Measurements from ENCODE around the gene PSME3. TPM values are rescaled to one million over a fixed set of nuclear protein-coding genes. Genes with fewer than 3 reads are reported as not detected.
A peak's percentile ranks its signal among the peaks of the same experiment; 100 is the strongest.

Gene PSME3
- total and polyA plus RNA-seq, 10 donors: 19.1 to 96.4 (median 73.7) TPM

- Histone ChIP-seq H3K4me3 (no peak overlapping the region), H3K27me3 (replicated peaks in 1 of 7) (no peaks in the 10 kb centered on the region), H3K36me3 (peaks cover 3 to 62% (median 55%) of the 10 kb centered on the region in 6 donors), H3K27ac (peak overlapping the region in 1 of 8 donors; percentile 24), H3K9me3 (no peaks in the 10 kb centered on the region), H3K4me1 (peaks cover 0 to 70% (median 21%) of the 10 kb centered on the region in 6 donors)
- no peak for TF ChIP-seq POLR2A (IDR thresholded peaks at IDR 0.05)
- peak in 2 of 3 donors; percentile 28 to 66 for TF ChIP-seq POLR2AphosphoS5 (IDR thresholded peaks at IDR 0.05)
- intact Hi-C loops (cut with DNase I; ENCODE audit: low total_unique reads): no loop called here
- peak; percentile 66 for DNase-seq
- WGBS, 5 donors: 84 to 95% (median 92%) methylated on average over 11 to 24 of the region's 24 CpGs
Measured at GRCh38 chr17:42844761-42845555, 11.8 kb downstream of the PSME3 start.

- Histone ChIP-seq H3K27me3 (replicated peaks in 1 of 7) (no peaks in the 10 kb centered on the region), H3K4me1 (peaks cover 0 to 76% (median 22%) of the 10 kb centered on the region in 6 donors), H3K27ac (peak overlapping the region in 1 of 8 donors; percentile 38), H3K36me3 (peaks cover 3 to 57% (median 50%) of the 10 kb centered on the region in 6 donors), H3K4me3 (no peak overlapping the region), H3K9me3 (no peaks in the 10 kb centered on the region)
- intact Hi-C loops (cut with DNase I; ENCODE audit: low total_unique reads): no loop called here
- WGBS, 5 donors: 92 to 95% (median 94%) methylated on average over 11 to 12 of the region's 12 CpGs
- TF ChIP-seq POLR2A (IDR thresholded peaks at IDR 0.05) (no peak), POLR2AphosphoS5 (IDR thresholded peaks at IDR 0.05) (no peak), CTCF (IDR thresholded peaks at IDR 0.05 in 8 of 11, conservative IDR thresholded peaks at IDR 0.05 in 3 of 11) (no peak)
- DNase-seq: peak; percentile 39
Measured at GRCh38 chr17:42845556-42845917, 12.3 kb downstream of the PSME3 start.

DNA sequence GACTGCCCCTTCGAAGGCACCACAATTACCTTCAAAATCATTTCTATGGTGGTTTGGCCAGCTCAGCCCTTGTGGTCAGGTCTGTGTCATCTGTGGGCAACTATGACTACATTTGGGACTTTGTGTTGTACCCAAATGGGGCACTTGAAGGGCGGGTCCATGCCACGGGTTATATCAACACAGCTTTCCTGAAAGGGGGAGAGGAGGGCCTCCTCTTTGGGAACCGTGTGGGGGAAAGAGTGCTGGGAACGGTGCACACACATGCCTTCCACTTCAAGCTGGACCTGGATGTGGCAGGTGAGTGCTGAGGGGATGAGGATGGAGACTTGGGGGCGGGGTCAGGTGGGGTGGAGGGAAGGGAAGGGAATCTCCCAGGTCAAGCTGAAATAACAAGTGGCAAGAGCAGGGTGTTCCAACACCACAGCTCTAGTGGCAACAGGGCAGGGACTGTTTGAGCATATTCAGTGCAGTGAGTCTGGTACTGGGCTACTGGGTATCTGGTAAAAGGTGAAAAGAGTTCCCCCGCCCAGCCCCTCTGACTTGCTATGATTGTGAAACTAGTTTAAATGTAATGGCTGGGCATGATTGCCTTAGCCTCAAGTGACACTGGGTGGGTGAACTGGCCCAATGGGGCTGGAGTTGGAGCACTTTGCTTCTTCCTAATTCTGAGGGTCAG lies 12.9 kb downstream of the PSME3 start:
- no peak for TF ChIP-seq POLR2AphosphoS5 (IDR thresholded peaks at IDR 0.05)
- no peak for TF ChIP-seq POLR2A (IDR thresholded peaks at IDR 0.05)
- TF ChIP-seq CTCF (IDR thresholded peaks at IDR 0.05 in 8 of 11, conservative IDR thresholded peaks at IDR 0.05 in 3 of 11): no peak
- peak; percentile 59 for DNase-seq
- intact Hi-C loops (cut with DNase I; ENCODE audit: low total_unique reads): no loop called here
- Histone ChIP-seq H3K36me3 (peaks cover 3 to 51% (median 45%) of the 10 kb centered on the region in 6 donors), H3K27me3 (replicated peaks in 1 of 7) (no peaks in the 10 kb centered on the region), H3K9me3 (no peaks in the 10 kb centered on the region), H3K4me1 (peaks cover 0 to 80% (median 23%) of the 10 kb centered on the region in 6 donors), H3K4me3 (no peak overlapping the region), H3K27ac (peak overlapping the region in 3 of 8 donors; percentile 21 to 42 (median 38))
- 61 to 87% (median 70%) methylated on average over 7 of the region's 7 CpGs for WGBS, 5 donors

DNA sequence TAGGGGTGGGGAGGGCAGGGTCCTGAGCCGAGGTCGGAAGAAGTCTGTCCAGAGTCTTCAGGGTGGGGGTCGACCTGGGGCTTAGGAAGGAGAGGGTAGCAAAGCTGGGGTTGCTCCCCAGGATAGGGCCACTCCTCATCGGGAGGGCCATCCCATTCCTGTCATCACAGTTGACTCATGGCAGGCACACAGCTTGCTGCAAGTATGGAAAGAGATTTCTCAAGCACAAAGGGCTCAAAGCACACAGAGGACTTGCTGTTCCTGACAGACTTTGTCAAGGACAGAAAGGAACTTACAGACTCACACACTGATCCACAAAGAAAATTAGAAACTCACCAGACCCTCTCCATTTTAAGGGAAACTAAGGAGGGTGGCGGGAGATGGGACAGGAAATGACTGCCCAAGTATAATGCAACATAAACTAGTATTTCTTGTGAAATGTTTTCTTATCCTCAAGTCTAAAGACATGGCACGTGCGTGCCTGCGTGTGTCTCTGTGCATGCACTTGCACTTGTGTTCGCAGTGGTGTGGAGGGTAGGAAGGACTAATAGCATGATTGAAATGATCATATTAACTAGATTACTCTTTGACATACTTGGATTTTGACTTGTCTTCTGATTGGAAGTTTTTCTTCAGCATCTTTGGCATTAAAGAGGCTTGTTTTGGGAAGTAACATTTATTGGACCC lies 13.5 kb downstream of the PSME3 start:
- Histone ChIP-seq H3K27me3 (replicated peaks in 1 of 7) (no peaks in the 10 kb centered on the region), H3K27ac (peak overlapping the region in 3 of 8 donors; percentile 21 to 48 (median 42)), H3K36me3 (peaks cover under 1 to 45% (median 38%) of the 10 kb centered on the region in 6 donors), H3K9me3 (no peaks in the 10 kb centered on the region), H3K4me1 (peaks cover 0 to 74% (median 23%) of the 10 kb centered on the region in 6 donors), H3K4me3 (no peak overlapping the region)
- 52 to 84% (median 69%) methylated on average over 9 of the region's 9 CpGs for WGBS, 5 donors
- DNase-seq: peak; percentile 50
- TF ChIP-seq CTCF (IDR thresholded peaks at IDR 0.05 in 8 of 11, conservative IDR thresholded peaks at IDR 0.05 in 3 of 11): no peak
- TF ChIP-seq POLR2AphosphoS5 (IDR thresholded peaks at IDR 0.05): no peak
- no peak for TF ChIP-seq POLR2A (IDR thresholded peaks at IDR 0.05)
- intact Hi-C loops (cut with DNase I; ENCODE audit: low total_unique reads): no loop called here
